SU-DHL-6 (cell line): ENCODE data around the gene ZNF423.

Experiments used
- EZH2phosphoT487 ChIP-seq: fragments of 200-600 bp; sonication (generic), shearing (Covaris generic); conservative IDR thresholded peaks from 2 replicates; pipeline ENCODE4 v1.6.1; 2018; ENCODE audit warnings: mild to moderate bottlenecking, antibody characterized with exemption, low read length, moderate library complexity, mixed read lengths
- TF ChIP-seq, protein P1 (sequence below): fragments of 200-600 bp; sonication (generic); IDR thresholded peaks from one replicate; pipeline ENCODE4 v1.5.1; 2017; ENCODE audit warnings: antibody characterized with exemption, mild to moderate bottlenecking, low read length, moderate library complexity; ENCODE audit not compliant: insufficient read depth, poor library complexity, severe bottlenecking

DNA sequence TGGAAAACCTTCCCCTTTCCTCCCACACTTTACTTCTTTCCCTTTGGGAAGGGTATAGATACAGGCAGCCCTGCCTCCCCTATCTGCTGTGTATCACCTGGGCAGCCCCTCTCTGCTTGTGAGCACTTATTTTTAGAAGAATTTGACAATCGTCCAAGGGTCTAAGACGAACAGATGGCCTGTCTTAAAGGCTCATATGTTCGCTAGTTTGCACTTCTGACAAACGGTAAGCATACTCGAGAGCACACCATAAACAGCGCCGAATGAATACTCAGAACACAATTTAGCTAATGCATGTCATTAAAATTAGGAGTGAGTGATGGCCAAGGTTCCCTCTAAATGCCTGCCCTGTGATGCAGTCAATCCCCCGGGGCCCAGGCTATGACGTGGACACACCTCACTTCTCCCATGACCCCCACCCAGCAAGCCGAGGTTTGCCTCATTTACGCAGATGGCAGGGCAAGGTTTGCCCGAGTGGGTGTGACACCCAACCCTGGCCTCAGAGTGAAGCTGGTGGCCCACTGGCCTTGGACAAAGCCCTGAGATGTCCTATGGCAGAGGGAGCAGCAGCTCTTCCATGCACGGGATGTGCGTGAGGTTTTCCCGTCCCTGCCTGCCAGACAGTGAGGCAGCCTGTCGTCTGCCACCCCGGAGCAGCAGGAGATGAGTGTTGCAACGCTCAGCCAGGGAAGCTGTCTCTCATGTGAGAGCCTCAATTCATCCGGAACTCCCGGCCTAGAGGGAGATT, 357.1 kb downstream of the ZNF423 start:
- TF ChIP-seq EZH2phosphoT487 = no peak
- TF ChIP-seq, protein P1, sequence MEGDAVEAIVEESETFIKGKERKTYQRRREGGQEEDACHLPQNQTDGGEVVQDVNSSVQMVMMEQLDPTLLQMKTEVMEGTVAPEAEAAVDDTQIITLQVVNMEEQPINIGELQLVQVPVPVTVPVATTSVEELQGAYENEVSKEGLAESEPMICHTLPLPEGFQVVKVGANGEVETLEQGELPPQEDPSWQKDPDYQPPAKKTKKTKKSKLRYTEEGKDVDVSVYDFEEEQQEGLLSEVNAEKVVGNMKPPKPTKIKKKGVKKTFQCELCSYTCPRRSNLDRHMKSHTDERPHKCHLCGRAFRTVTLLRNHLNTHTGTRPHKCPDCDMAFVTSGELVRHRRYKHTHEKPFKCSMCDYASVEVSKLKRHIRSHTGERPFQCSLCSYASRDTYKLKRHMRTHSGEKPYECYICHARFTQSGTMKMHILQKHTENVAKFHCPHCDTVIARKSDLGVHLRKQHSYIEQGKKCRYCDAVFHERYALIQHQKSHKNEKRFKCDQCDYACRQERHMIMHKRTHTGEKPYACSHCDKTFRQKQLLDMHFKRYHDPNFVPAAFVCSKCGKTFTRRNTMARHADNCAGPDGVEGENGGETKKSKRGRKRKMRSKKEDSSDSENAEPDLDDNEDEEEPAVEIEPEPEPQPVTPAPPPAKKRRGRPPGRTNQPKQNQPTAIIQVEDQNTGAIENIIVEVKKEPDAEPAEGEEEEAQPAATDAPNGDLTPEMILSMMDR = no peak
